Stomach (tissue), 4 donors: ENCODE results near the gene CFAP57.

Experiments used
- EP300 ChIP-seq: sonication (generic); formaldehyde crosslinking; IDR thresholded peaks from one replicate; pipeline ENCODE4 v1.6.1; 2017; ENCODE audit warnings: antibody characterized with exemption
- POLR2A ChIP-seq, 4 donors: fragments of 450-650 bp; IDR thresholded peaks; one replicate each; pipeline ENCODE4 v1.6.1; 2016; ENCODE audit warnings: antibody characterized with exemption in 4 of 4, control low read depth in 2 of 4, mild to moderate bottlenecking in 1 of 4, moderate library complexity in 1 of 4
- POLR2AphosphoS5 ChIP-seq, 3 donors: sonication (generic); formaldehyde crosslinking; IDR thresholded peaks; one replicate each; pipeline ENCODE4 v1.6.1; 2016; ENCODE audit warnings: antibody characterized with exemption in 3 of 3
- TF ChIP-seq, protein P1 (sequence below), 7 experiments: fragments of 450-650 bp in 4 of 7; fragments of 200-600 bp in 3 of 7; sonication (generic) in 3 of 7; IDR thresholded peaks; one replicate each; pipeline ENCODE4 v1.5.1; 2016 to 2019; ENCODE audit warnings: antibody characterized with exemption in 7 of 7, control low read depth in 2 of 7, mild to moderate bottlenecking in 1 of 7

DNA sequence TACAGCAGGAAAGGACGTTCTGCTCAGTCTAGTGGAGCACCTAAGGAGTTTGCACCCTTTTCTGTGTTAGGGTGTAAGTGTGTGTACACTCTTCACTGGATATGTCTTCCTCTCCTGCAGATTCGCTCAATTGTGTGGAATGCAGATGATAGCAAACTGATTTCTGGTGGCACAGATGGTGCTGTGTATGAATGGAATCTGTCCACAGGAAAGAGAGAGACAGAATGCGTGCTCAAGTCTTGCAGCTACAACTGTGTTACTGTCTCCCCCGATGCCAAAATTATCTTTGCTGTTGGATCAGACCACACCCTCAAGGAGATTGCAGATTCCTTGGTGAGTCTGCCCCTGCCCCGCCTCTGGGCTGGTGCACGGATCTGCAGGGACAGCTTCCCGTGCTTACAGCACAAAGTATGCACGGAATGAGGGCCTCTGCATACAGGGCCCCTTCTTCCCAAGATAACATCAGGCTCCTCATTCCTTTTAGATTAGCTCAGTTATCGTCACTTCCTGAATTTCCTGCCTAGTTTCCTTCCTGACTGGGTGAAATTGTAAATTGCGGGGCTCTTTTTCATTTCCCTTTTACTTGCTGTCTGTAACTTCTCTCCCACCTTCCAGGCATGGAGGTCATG, 34.6 kb downstream of the CFAP57 start:
- TF ChIP-seq, protein P1, sequence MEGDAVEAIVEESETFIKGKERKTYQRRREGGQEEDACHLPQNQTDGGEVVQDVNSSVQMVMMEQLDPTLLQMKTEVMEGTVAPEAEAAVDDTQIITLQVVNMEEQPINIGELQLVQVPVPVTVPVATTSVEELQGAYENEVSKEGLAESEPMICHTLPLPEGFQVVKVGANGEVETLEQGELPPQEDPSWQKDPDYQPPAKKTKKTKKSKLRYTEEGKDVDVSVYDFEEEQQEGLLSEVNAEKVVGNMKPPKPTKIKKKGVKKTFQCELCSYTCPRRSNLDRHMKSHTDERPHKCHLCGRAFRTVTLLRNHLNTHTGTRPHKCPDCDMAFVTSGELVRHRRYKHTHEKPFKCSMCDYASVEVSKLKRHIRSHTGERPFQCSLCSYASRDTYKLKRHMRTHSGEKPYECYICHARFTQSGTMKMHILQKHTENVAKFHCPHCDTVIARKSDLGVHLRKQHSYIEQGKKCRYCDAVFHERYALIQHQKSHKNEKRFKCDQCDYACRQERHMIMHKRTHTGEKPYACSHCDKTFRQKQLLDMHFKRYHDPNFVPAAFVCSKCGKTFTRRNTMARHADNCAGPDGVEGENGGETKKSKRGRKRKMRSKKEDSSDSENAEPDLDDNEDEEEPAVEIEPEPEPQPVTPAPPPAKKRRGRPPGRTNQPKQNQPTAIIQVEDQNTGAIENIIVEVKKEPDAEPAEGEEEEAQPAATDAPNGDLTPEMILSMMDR (IDR thresholded peaks at IDR 0.05) = no peak
- TF ChIP-seq POLR2AphosphoS5 (IDR thresholded peaks at IDR 0.05) (no peak), POLR2A (IDR thresholded peaks at IDR 0.05) (no peak), EP300 (no peak)
